H1 (cell line): Measurements from ENCODE around the gene PPP1R12C. TPM values are rescaled to one million over a fixed set of nuclear protein-coding genes. Genes with fewer than 3 reads are reported as not detected.

Source experiments
- BCL11A ChIP-seq, 2 experiments: IDR thresholded peaks; one replicate each; pipeline ENCODE4 v1.6.1; 2011; ENCODE audit warnings: low read depth in 2 of 2, low read length in 2 of 2, mild to moderate bottlenecking in 2 of 2
- CHD7 ChIP-seq: fragments of 300-600 bp; sonication (generic); IDR thresholded peaks from 2 replicates; pipeline ENCODE4 v1.7.1; 2012; ENCODE audit warnings: low read length, moderate library complexity, mild to moderate bottlenecking, inconsistent platforms; ENCODE audit not compliant: insufficient replicate concordance
- KDM4A ChIP-seq: IDR thresholded peaks from one replicate; pipeline ENCODE4 v1.7.1; 2012; ENCODE audit warnings: low read depth, mild to moderate bottlenecking, moderate library complexity, low read length, inconsistent platforms; ENCODE audit not compliant: severe bottlenecking
- MAFK ChIP-seq: IDR thresholded peaks from 2 replicates; pipeline ENCODE4 v1.6.1; 2012; ENCODE audit warnings: low read depth, mild to moderate bottlenecking, improper control_type of control experiment, low read length
- NANOG ChIP-seq: IDR thresholded peaks from 2 replicates; pipeline ENCODE4 v1.6.1; 2011; ENCODE audit warnings: low read length, low read depth, mild to moderate bottlenecking, inconsistent platforms; ENCODE audit not compliant: insufficient read depth, poor library complexity, severe bottlenecking
- SAP30 ChIP-seq: fragments of 300-600 bp; sonication (generic); IDR thresholded peaks from 2 replicates; pipeline ENCODE4 v1.7.1; 2012; ENCODE audit warnings: low read length, moderate library complexity, mild to moderate bottlenecking, inconsistent platforms; ENCODE audit not compliant: insufficient read depth, insufficient replicate concordance
- TAF1 ChIP-seq: IDR thresholded peaks from 2 replicates; pipeline ENCODE4 v1.6.1; 2011; ENCODE audit warnings: mild to moderate bottlenecking, low read depth, low read length
- polyA plus RNA-seq, 7 experiments: library from polyadenylated mRNA; depleted of rRNA in 3 of 7; stranded (reverse) in 5 of 7; unstranded in 2 of 7; fragments of >200 nt in 5 of 7; fragments of 200-250 nt in 2 of 7; gene quantifications; 1 replicate in 5 of 7; 2 replicates in 1 of 7; 4 replicates in 1 of 7; pipeline versions ENCODE4 v1.2.1 to v1.2.3, GENCODE V29; 2011 to 2013; ENCODE audit warnings: missing spikeins in 2 of 7, mixed read lengths in 2 of 7
- total RNA-seq: library from RNA; stranded (reverse); fragmentation: NEBNext Ultra II Directional; extraction: Animal tissue kit (Norgen Biotek cat#: 25700); gene quantifications from 2 replicates; pipeline ENCODE4 v1.2.1, GENCODE V29; 2021

PPP1R12C gene
- total and polyA plus RNA-seq, 2 of the 8 experiments (the other 6 are each of a cell fraction or from before 2014, with no cell fraction given): 31.7 to 71.5 TPM

- TF ChIP-seq CHD7 (no peak), MAFK (no peak), BCL11A (IDR thresholded peaks at IDR 0.05; ENCODE audit: low read depth in 2 of 2, low read length in 2 of 2) (no peak), KDM4A (no peak), TAF1 (no peak), NANOG (no peak), SAP30 (no peak)
These were observed 24.3 kb upstream of the PPP1R12C start (continued) for GRCh38 chr19:55141696-55142095.
